ENCODE data around the gene AXDND1.

The AXDND1 gene

GRCh38 chr1:179366093-179366800 lies 476 bp downstream of the AXDND1 start:
- Histone ChIP-seq H3K27ac (peak overlapping the region; percentile 91), H3K9me3 (no peaks in the 10 kb centered on the region), H3K4me3 (ENCODE audit: low read depth in 1 of 2, low read length in 1 of 2) (peak overlapping the region; percentile 83 to 96), H3K27me3 (no peaks in the 10 kb centered on the region), H3K36me3 (no peaks in the 10 kb centered on the region), H3K4me1 (ENCODE audit: control insufficient read depth in 1 of 2, insufficient read depth in 1 of 2, low read depth in 1 of 2, low read length in 1 of 2) (peaks cover 9 to 14% of the 10 kb centered on the region in 2 experiments)
- TF ChIP-seq, protein P1, sequence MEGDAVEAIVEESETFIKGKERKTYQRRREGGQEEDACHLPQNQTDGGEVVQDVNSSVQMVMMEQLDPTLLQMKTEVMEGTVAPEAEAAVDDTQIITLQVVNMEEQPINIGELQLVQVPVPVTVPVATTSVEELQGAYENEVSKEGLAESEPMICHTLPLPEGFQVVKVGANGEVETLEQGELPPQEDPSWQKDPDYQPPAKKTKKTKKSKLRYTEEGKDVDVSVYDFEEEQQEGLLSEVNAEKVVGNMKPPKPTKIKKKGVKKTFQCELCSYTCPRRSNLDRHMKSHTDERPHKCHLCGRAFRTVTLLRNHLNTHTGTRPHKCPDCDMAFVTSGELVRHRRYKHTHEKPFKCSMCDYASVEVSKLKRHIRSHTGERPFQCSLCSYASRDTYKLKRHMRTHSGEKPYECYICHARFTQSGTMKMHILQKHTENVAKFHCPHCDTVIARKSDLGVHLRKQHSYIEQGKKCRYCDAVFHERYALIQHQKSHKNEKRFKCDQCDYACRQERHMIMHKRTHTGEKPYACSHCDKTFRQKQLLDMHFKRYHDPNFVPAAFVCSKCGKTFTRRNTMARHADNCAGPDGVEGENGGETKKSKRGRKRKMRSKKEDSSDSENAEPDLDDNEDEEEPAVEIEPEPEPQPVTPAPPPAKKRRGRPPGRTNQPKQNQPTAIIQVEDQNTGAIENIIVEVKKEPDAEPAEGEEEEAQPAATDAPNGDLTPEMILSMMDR (IDR thresholded peaks at IDR 0.05), result no peak

- Histone ChIP-seq H3K4me3 (ENCODE audit: low read depth in 1 of 2, low read length in 1 of 2) (no peak overlapping the region), H3K9me3 (no peaks in the 10 kb centered on the region), H3K36me3 (no peaks in the 10 kb centered on the region), H3K27ac (no peak overlapping the region), H3K27me3 (no peaks in the 10 kb centered on the region), H3K4me1 (ENCODE audit: control insufficient read depth in 1 of 2, insufficient read depth in 1 of 2, low read depth in 1 of 2, low read length in 1 of 2) (peaks cover 9 to 11% of the 10 kb centered on the region in 2 experiments)
- TF ChIP-seq, protein P1 (IDR thresholded peaks at IDR 0.05), result peak; percentile 89
Measured at GRCh38 chr1:179369751-179370341, 4.1 kb downstream of the AXDND1 start.

DNA sequence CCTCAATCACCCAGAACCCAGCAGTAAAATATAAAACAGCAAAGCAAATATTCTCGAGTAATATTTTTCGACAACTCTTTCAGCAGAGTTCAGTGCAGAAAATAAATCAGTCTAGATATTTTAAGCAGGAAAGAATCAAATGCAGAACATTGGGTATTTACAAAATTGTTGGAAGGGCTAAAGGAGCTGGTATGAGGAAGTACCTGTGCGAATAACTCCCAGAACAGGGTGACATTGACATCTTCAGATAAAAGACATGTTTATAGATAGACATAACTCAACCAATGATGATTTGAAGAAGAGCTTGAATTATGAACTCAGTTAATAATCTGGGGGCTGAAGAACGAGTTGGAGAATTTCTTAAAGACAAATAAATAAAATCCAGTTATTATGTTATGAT lies 6.4 kb downstream of the AXDND1 start:
- TF ChIP-seq, protein P1 (IDR thresholded peaks at IDR 0.05), result no peak
- H3K9me3 ChIP-seq, result no peaks in the 10 kb centered on the region

GRCh38 chr1:179376223-179376622 lies 10.5 kb downstream of the AXDND1 start:
- Histone ChIP-seq H3K4me1 (ENCODE audit: control insufficient read depth in 1 of 2, insufficient read depth in 1 of 2, low read depth in 1 of 2, low read length in 1 of 2) (no peaks in the 10 kb centered on the region), H3K4me3 (ENCODE audit: low read depth in 1 of 2, low read length in 1 of 2) (no peak overlapping the region), H3K36me3 (no peaks in the 10 kb centered on the region), H3K27me3 (no peaks in the 10 kb centered on the region), H3K27ac (no peak overlapping the region), H3K9me3 (no peaks in the 10 kb centered on the region)
- TF ChIP-seq, protein P1 (IDR thresholded peaks at IDR 0.05), result no peak

More for the DNA sequence above, 6.4 kb downstream of the AXDND1 start:
- Histone ChIP-seq H3K27ac (no peak overlapping the region), H3K4me3 (ENCODE audit: low read depth in 1 of 2, low read length in 1 of 2) (no peak overlapping the region), H3K36me3 (no peaks in the 10 kb centered on the region), H3K27me3 (no peaks in the 10 kb centered on the region), H3K4me1 (ENCODE audit: control insufficient read depth in 1 of 2, insufficient read depth in 1 of 2, low read depth in 1 of 2, low read length in 1 of 2) (no peaks in the 10 kb centered on the region)

DNA sequence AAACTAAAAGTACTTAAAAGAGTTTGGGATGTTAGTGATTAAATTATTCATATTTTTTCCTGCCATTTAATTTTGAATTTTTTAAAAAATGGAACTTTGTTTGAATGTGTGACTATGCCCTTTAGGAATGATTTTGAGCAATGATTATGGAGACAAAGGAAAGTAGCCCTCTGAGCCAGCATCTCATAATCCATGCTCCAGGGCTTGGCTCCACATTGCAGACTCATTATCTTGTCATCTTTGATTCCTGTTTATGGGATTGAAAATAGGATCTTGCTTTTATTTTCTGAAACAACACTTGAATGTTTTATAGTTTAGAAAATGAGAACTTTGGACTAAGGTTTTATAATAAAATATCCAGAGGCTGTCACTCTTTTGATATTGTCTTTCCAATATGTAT lies 14.5 kb downstream of the AXDND1 start:
- H3K4me3 ChIP-seq (ENCODE audit: low read depth in 1 of 2, low read length in 1 of 2), result no peak overlapping the region
- H3K27me3 ChIP-seq, result no peaks in the 10 kb centered on the region
- H3K36me3 ChIP-seq, result no peaks in the 10 kb centered on the region
- TF ChIP-seq, protein P1 (IDR thresholded peaks at IDR 0.05), result no peak
- H3K9me3 ChIP-seq, result no peaks in the 10 kb centered on the region
- H3K27ac ChIP-seq, result no peak overlapping the region
- H3K4me1 ChIP-seq (ENCODE audit: control insufficient read depth in 1 of 2, insufficient read depth in 1 of 2, low read depth in 1 of 2, low read length in 1 of 2), result no peaks in the 10 kb centered on the region

Measured in neutrophil (primary cell).